Type B pancreatic cell (in vitro differentiated cells): Measurements from ENCODE around the gene PERM1. TPM values are rescaled to one million over a fixed set of nuclear protein-coding genes. Genes with fewer than 3 reads are reported as not detected.
"Not testable (repeated sequence)": the region's sequence is repeated elsewhere in the genome, so short reads cannot be mapped to it uniquely, and the experiment has no call there.

Experiments
- DNase-seq: peaks from one replicate; pipeline ENCODE4 v3.0.0; 2021; ENCODE audit warnings: mixed read lengths; ENCODE audit not compliant: unreplicated experiment; ENCODE audit errors: extremely low spot score
- H3K27ac Mint-ChIP-seq: 2 replicates; pipeline ENCODE4 v1.8.0; 2021; ENCODE audit warnings: mild to moderate bottlenecking, mixed read lengths
- H3K27me3 Mint-ChIP-seq: 2 replicates; pipeline ENCODE4 v1.8.0; 2021; ENCODE audit warnings: mixed read lengths
- H3K36me3 Mint-ChIP-seq: 2 replicates; pipeline ENCODE4 v1.8.0; 2021; ENCODE audit warnings: mixed read lengths
- H3K4me1 Mint-ChIP-seq: one replicate; pipeline ENCODE4 v1.8.0; 2021; ENCODE audit warnings: mixed read lengths; ENCODE audit not compliant: unreplicated experiment
- H3K4me3 Mint-ChIP-seq: 2 replicates; pipeline ENCODE4 v1.8.0; 2021; ENCODE audit warnings: mild to moderate bottlenecking, mixed read lengths
- H3K9me3 Mint-ChIP-seq: 2 replicates; pipeline ENCODE4 v1.8.0; 2021; ENCODE audit warnings: mixed read lengths
- total RNA-seq: library from RNA; stranded (reverse); gene quantifications from 2 replicates; pipeline ENCODE4 v1.2.1, GENCODE V29; 2021; ENCODE audit warnings: low replicate concordance
- TF ChIP-seq, protein P1 (sequence below): fragments of 200-600 bp; sonication (generic); conservative IDR thresholded peaks from 2 replicates; pipeline ENCODE4 v1.5.0; 2021; ENCODE audit warnings: antibody characterized with exemption, mild to moderate bottlenecking

PERM1 gene
- total RNA-seq, 1 donor from 2014 or later, result 0.34 TPM

DNA sequence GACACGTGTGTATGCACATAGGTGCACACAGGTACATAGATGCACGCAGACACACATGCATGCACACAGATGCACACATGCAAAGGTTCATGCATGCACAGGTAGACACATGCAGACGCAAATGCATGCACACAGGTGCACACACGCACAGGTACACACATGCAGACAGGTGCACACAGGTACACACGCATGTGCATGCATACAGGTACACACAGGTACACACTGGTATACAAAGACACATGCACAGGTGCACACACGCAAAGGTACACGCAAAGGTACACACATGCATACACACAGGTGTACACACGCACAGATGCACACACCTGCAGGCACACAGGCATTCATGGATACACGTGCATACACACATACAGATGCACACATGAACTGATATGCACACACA is 31.6 kb downstream of the PERM1 start:
- peaks cover 17% of the 10 kb centered on the region for H3K36me3 Mint-ChIP-seq
- TF ChIP-seq, protein P1, sequence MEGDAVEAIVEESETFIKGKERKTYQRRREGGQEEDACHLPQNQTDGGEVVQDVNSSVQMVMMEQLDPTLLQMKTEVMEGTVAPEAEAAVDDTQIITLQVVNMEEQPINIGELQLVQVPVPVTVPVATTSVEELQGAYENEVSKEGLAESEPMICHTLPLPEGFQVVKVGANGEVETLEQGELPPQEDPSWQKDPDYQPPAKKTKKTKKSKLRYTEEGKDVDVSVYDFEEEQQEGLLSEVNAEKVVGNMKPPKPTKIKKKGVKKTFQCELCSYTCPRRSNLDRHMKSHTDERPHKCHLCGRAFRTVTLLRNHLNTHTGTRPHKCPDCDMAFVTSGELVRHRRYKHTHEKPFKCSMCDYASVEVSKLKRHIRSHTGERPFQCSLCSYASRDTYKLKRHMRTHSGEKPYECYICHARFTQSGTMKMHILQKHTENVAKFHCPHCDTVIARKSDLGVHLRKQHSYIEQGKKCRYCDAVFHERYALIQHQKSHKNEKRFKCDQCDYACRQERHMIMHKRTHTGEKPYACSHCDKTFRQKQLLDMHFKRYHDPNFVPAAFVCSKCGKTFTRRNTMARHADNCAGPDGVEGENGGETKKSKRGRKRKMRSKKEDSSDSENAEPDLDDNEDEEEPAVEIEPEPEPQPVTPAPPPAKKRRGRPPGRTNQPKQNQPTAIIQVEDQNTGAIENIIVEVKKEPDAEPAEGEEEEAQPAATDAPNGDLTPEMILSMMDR, result no peak

DNA sequence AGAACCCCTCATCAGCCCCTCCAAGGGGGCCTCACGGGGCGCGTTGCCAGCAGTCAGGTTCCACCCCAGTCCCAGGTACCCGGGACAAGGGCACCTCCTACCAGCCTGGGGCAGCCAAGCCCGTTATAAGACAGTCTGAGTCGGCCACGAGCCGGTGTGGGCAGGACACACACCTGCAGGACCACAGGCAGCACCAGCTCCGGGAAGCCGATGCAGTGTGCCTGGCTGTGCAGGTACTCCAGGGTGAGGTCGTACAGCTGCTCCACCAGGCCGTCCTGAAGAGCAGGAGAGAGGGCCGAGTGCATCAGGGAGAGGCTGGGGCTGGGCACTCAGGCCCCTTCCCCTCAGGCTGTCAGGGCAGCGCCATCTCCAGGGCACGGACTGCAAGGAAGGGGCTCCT is 33.9 kb downstream of the PERM1 start:
- no peak for DNase-seq
- H3K27ac Mint-ChIP-seq, result no peak overlapping the region
- peaks cover 12% of the 10 kb centered on the region for H3K4me1 Mint-ChIP-seq
- TF ChIP-seq, protein P1, result no peak
- H3K9me3 Mint-ChIP-seq, result no peaks in the 10 kb centered on the region
- peaks cover 13% of the 10 kb centered on the region for H3K36me3 Mint-ChIP-seq
- peaks cover 3% of the 10 kb centered on the region for H3K27me3 Mint-ChIP-seq
- H3K4me3 Mint-ChIP-seq, result no peak overlapping the region

More for the DNA sequence above, 31.6 kb downstream of the PERM1 start:
- DNase-seq, result no peak
- no peak overlapping the region for H3K4me3 Mint-ChIP-seq
- no peaks in the 10 kb centered on the region for H3K9me3 Mint-ChIP-seq
- H3K27ac Mint-ChIP-seq, result no peak overlapping the region
- H3K4me1 Mint-ChIP-seq, result no peaks in the 10 kb centered on the region
- no peaks in the 10 kb centered on the region for H3K27me3 Mint-ChIP-seq

DNA sequence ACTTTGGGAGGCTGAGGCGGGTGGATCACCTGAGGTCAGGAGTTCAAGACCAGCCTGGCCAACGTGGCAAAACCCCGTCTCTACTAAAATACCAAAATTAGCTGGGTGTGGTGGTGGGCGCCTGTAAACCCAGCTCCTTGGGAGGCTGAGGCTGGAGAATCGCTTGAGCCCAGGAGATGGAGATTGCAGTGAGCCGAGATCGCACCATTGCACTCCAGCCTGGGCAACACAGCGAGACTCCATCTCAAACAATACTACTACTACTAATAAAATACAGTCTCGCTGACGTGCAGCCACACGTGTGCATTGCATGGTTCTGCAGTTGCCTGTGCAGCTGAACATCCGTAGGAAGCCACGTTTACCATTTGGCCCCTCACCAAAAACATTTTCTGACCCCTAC is 35.1 kb downstream of the PERM1 start:
- H3K4me3 Mint-ChIP-seq, result not testable (repeated sequence)

DNA sequence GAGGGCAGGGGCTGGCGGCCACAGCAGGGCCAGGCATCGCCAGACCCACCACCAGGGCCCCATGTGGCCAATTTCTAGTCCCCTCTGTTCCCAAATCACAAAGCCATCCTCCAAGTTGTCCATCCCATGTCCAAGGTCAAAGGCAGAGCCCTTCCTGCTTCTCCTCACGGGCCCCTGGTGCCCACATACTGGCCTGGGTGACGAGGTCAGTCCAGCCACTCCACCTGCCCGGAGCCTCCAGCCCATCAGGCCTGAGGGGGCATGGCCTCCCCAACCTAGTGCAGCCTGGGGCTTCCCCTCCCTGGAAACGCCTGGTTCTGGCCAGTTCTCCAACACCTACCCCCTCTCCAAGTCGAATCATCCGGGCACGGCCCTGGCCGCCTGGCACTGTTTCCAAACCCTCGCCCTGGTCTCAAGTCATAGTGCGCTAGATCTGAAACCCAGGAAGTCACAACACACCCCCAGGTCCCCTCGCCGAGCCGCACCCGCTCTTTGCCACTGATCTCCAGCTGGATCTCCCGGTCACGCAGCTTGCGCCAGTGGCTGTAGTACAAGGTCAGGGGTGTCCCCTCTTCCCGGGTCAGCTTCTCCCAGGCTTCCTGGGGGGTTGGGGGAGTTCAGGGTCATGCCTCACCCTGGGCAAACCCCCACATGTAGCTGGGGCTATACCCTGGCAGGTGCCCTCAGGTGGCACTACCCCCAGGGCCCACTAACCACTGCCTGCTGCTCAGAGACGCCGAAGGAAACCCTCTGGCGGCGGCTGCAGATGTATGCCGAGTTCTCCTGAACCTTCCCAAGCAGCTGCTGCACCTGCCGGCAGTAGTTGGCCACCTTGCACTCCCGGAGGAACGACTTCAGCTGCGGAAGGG is 36.0 kb downstream of the PERM1 start:
- Mint-ChIP-seq H3K27me3 (peaks cover 6% of the 10 kb centered on the region), H3K27ac (no peak overlapping the region), H3K9me3 (no peaks in the 10 kb centered on the region), H3K4me3 (no peak overlapping the region), H3K36me3 (peaks cover 9% of the 10 kb centered on the region), H3K4me1 (peaks cover 12% of the 10 kb centered on the region)
- TF ChIP-seq, protein P1, result no peak
- DNase-seq, result no peak

More for the DNA sequence above, 35.1 kb downstream of the PERM1 start:
- peaks cover 13% of the 10 kb centered on the region for H3K36me3 Mint-ChIP-seq
- peaks cover 12% of the 10 kb centered on the region for H3K4me1 Mint-ChIP-seq
- H3K27ac Mint-ChIP-seq, H3K27me3 Mint-ChIP-seq, DNase-seq, H3K9me3 Mint-ChIP-seq: not testable (repeated sequence)

DNA sequence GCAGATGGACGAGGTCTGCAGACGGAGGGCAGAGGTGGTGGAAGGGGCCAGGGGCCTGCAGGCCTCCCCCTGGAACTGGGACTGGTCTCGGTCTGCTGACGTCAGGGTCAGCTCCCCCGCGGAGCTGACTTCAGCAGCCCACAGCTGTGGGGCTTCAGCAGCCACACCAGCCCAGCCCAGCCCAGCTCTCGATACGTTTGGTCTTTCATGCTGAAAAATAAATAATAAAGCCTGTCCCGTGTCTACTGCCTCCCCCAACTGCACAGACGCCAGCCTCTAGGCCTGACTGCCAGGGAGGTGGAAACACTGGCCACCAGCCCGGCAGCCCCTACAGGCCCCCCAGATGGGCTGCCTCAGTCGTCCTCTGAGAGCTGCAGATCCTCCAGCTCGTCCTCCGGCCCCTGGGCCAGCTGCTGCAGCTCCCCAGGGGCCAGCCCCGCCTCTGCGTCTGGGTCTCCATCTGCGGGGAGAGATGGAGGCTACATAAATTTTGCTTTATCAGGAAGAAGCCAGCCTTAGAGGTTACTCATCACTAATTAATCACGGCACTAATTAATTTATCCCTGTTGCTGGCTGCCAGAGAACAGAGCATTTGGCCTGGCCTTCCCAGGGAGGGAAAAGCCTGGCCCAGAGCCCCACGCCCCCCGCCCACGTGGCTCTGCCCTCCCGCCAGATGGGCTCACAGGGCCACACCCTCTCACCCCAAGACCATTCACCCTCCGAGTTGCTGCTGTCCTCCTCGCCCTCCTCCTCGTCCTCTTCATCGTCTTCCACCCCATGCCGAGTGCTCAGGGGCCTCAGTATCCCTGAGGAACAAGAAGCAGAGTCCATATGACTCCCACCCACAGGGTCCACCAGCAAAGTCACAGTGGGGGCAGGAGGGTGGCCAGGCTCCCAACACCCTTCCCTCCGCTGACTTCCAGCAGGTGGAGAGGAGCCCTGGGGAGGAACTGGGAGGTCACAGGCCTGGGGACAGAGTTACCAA is 37.3 kb downstream of the PERM1 start:
- no peak for DNase-seq
- TF ChIP-seq, protein P1, result no peak
- Mint-ChIP-seq H3K27me3 (peaks cover 6% of the 10 kb centered on the region), H3K4me1 (peaks cover 12% of the 10 kb centered on the region), H3K9me3 (no peaks in the 10 kb centered on the region), H3K36me3 (peaks cover 5% of the 10 kb centered on the region), H3K4me3 (peak overlapping the region; percentile 57), H3K27ac (no peak overlapping the region)
